H9 (cell line): Measurements from ENCODE around the gene NFASC. TPM values are rescaled to one million over a fixed set of nuclear protein-coding genes. Genes with fewer than 3 reads are reported as not detected.

Experiments
- DNase-seq: peaks from one replicate; pipeline ENCODE4 v3.0.0-alpha.2; 2017
- H2AFZ ChIP-seq: one replicate; pipeline ENCODE4 v1.6.1; 2013; ENCODE audit warnings: mild to moderate bottlenecking, low read length, control low read depth, moderate library complexity
- H2AK5ac ChIP-seq: 2 replicates; pipeline ENCODE4 v1.6.1; 2013; ENCODE audit warnings: low read length, control low read depth, mixed read lengths; ENCODE audit not compliant: insufficient read length
- H2BK120ac ChIP-seq: one replicate; pipeline ENCODE4 v1.6.1; 2013; ENCODE audit warnings: low read depth, mild to moderate bottlenecking, low read length, control low read depth, inconsistent platforms; ENCODE audit not compliant: poor library complexity, severe bottlenecking
- H2BK12ac ChIP-seq: 2 replicates; pipeline ENCODE4 v1.6.1; 2013; ENCODE audit warnings: low read length, control low read depth, mixed read lengths, low read depth; ENCODE audit not compliant: insufficient read length
- H2BK15ac ChIP-seq: 2 replicates; pipeline ENCODE4 v1.6.1; 2013; ENCODE audit warnings: low read depth, low read length, control low read depth
- H2BK20ac ChIP-seq: one replicate; pipeline ENCODE4 v1.6.1; 2013; ENCODE audit warnings: low read depth, mild to moderate bottlenecking, low read length, control low read depth, inconsistent platforms; ENCODE audit not compliant: poor library complexity, severe bottlenecking
- H2BK5ac ChIP-seq: 2 replicates; pipeline ENCODE4 v1.6.1; 2013; ENCODE audit warnings: low read length, control low read depth, mixed read lengths; ENCODE audit not compliant: insufficient read length
- H3K14ac ChIP-seq: 2 replicates; pipeline ENCODE4 v1.6.1; 2013; ENCODE audit warnings: low read length, control low read depth; ENCODE audit not compliant: insufficient read depth
- H3K18ac ChIP-seq: 2 replicates; pipeline ENCODE4 v1.6.1; 2013; ENCODE audit warnings: low read depth, mild to moderate bottlenecking, mixed read lengths, low read length, control low read depth; ENCODE audit not compliant: insufficient read length
- H3K23ac ChIP-seq: 2 replicates; pipeline ENCODE4 v1.6.1; 2013; ENCODE audit warnings: low read length, control low read depth, mixed read lengths, low read depth; ENCODE audit not compliant: insufficient read length
- H3K23me2 ChIP-seq: 2 replicates; pipeline ENCODE4 v1.6.1; 2013; ENCODE audit warnings: low read depth, mild to moderate bottlenecking, mixed read lengths, low read length, control low read depth; ENCODE audit not compliant: insufficient read length, poor library complexity, severe bottlenecking
- H3K27ac ChIP-seq: 2 replicates; pipeline ENCODE4 v1.5.1; 2013; ENCODE audit warnings: low read length, control low read depth, mixed read lengths, low read depth; ENCODE audit not compliant: insufficient read length
- H3K27me3 ChIP-seq: 2 replicates; pipeline ENCODE4 v1.6.1; 2013; ENCODE audit warnings: low read length, control low read depth, inconsistent platforms; ENCODE audit not compliant: insufficient read depth
- H3K4ac ChIP-seq: 2 replicates; pipeline ENCODE4 v1.6.1; 2013; ENCODE audit warnings: low read depth, mild to moderate bottlenecking, control low read depth, inconsistent platforms, low read length, moderate library complexity
- H3K4me1 ChIP-seq: 2 replicates; pipeline ENCODE4 v1.6.1; 2013; ENCODE audit warnings: low read length, control low read depth, inconsistent platforms; ENCODE audit not compliant: insufficient read depth
- H3K4me2 ChIP-seq: 2 replicates; pipeline ENCODE4 v1.6.1; 2013; ENCODE audit warnings: low read length, control low read depth, mixed read lengths; ENCODE audit not compliant: insufficient read length, insufficient read depth
- H3K56ac ChIP-seq: 2 replicates; pipeline ENCODE4 v1.6.1; 2013; ENCODE audit warnings: low read depth, mild to moderate bottlenecking, mixed read lengths, low read length, control low read depth; ENCODE audit not compliant: insufficient read length
- H3K79me1 ChIP-seq: 2 replicates; pipeline ENCODE4 v1.6.1; 2013; ENCODE audit warnings: low read depth, mild to moderate bottlenecking, moderate library complexity, low read length, control low read depth, inconsistent platforms; ENCODE audit not compliant: insufficient read depth, poor library complexity, severe bottlenecking
- H3K79me2 ChIP-seq: 2 replicates; pipeline ENCODE4 v1.6.1; 2013; ENCODE audit warnings: low read length, control low read depth, inconsistent platforms; ENCODE audit not compliant: insufficient read depth
- H3K9ac ChIP-seq: 2 replicates; pipeline ENCODE4 v1.6.1; 2013; ENCODE audit warnings: low read length, control low read depth, mixed read lengths; ENCODE audit not compliant: insufficient read length; ENCODE audit errors: extremely low read depth
- H3K9me3 ChIP-seq: one replicate; pipeline ENCODE4 v1.6.1; 2013; ENCODE audit warnings: low read depth, low read length, inconsistent platforms; ENCODE audit not compliant: control insufficient read depth
- H3T11ph ChIP-seq: one replicate; pipeline ENCODE4 v1.6.1; 2013; ENCODE audit warnings: mild to moderate bottlenecking, low read length, control low read depth, inconsistent platforms
- H4K20me1 ChIP-seq: one replicate; pipeline ENCODE4 v1.6.1; 2013; ENCODE audit not compliant: control insufficient read depth, insufficient read length, insufficient read depth
- H4K5ac ChIP-seq: 2 replicates; pipeline ENCODE4 v1.6.1; 2013; ENCODE audit warnings: low read depth, mild to moderate bottlenecking, mixed read lengths, low read length, control low read depth; ENCODE audit not compliant: insufficient read length
- H4K8ac ChIP-seq: replicated peaks from 2 replicates; pipeline ENCODE4 v1.6.1; 2013; ENCODE audit warnings: low read length, control low read depth, mixed read lengths, low read depth; ENCODE audit not compliant: insufficient read length
- H4K91ac ChIP-seq: 2 replicates; pipeline ENCODE4 v1.6.1; 2013; ENCODE audit warnings: low read depth, mild to moderate bottlenecking, moderate library complexity, mixed read lengths, low read length, control low read depth; ENCODE audit not compliant: insufficient read length
- H3K27ac Mint-ChIP-seq, 3 experiments: 2 replicates in 2 of 3; 3 replicates in 1 of 3; pipeline ENCODE4 v1.8.0; 2020 to 2021; ENCODE audit warnings: mixed read lengths in 3 of 3, mild to moderate bottlenecking in 1 of 3, moderate library complexity in 1 of 3
- H3K27me3 Mint-ChIP-seq: 2 replicates; pipeline ENCODE4 v1.8.0; 2021; ENCODE audit warnings: low read depth, mild to moderate bottlenecking, moderate library complexity, mixed read lengths
- H3K36me3 Mint-ChIP-seq, 3 experiments: 2 replicates in 2 of 3; 3 replicates in 1 of 3; pipeline ENCODE4 v1.8.0; 2020 to 2021; ENCODE audit warnings: low read depth in 3 of 3, mixed read lengths in 3 of 3; ENCODE audit not compliant: insufficient read depth in 1 of 3
- H3K4me1 Mint-ChIP-seq, 2 experiments: 2 replicates each; pipeline ENCODE4 v1.8.0; 2020; ENCODE audit warnings: mixed read lengths in 2 of 2
- H3K4me3 Mint-ChIP-seq, 2 experiments: 2 replicates in 1 of 2; 3 replicates in 1 of 2; pipeline ENCODE4 v1.8.0; 2020 to 2021; ENCODE audit warnings: mild to moderate bottlenecking in 2 of 2, mixed read lengths in 2 of 2, moderate library complexity in 1 of 2
- H3K9me3 Mint-ChIP-seq, 2 experiments: 2 replicates in 1 of 2; 3 replicates in 1 of 2; pipeline ENCODE4 v1.8.0; 2020; ENCODE audit warnings: mild to moderate bottlenecking in 2 of 2, mixed read lengths in 2 of 2, moderate library complexity in 1 of 2
- WGBS: extraction: QIAGEN DNeasy Blood & Tissue Kit; methylation state at CpG from one replicate; pipeline ENCODE4 v1.1.7; 2013; ENCODE audit warnings: missing lambda C conversion rate, low lambda C conversion rate, mixed read lengths; ENCODE audit not compliant: insufficient read length; ENCODE audit errors: extremely low coverage; 5-methylcytosine and 5-hydroxymethylcytosine counted together
- total RNA-seq: library from RNA; stranded (reverse); gene quantifications from 2 replicates; pipeline ENCODE4 v1.2.1, GENCODE V29; 2021
- TF ChIP-seq, protein P1 (sequence below): fragments of 200-600 bp; sonication (generic); conservative IDR thresholded peaks from 3 replicates; pipeline ENCODE4 v1.8.0; 2021; ENCODE audit warnings: antibody characterized with exemption, mild to moderate bottlenecking

The NFASC gene
- total RNA-seq, 1 experiment from 2014 or later = 5.0 TPM

DNA sequence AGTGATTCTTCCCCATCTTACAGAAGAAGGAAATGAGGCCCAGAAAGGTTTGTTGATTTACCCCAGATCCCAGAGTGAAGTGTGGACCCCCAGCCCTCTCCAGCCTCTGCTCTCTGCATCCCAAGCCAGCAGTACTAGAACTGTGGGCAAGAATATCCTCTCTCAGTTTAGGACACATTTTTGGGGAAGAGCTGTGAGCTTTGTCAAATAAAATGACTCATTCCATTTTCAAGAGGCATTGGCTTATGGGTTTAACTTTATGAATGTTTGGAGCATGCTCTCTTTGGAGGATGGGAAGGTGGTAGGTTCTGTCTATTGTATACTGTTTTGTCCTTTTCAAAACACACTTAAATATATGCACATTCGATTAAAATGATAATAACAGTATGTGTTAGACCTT lies 101.8 kb downstream of the NFASC start:
- H3K27ac Mint-ChIP-seq = no peak overlapping the region
- Histone ChIP-seq H2AFZ (no peak overlapping the region), H3K4me1 (no peaks in the 10 kb centered on the region), H2BK5ac (no peak overlapping the region), H3K4me2 (no peak overlapping the region), H2BK12ac (no peak overlapping the region), H3K79me2 (no peaks in the 10 kb centered on the region), H2BK120ac (no peak overlapping the region), H3K4ac (no peak overlapping the region), H3K9ac (no peak overlapping the region), H4K20me1 (no peaks in the 10 kb centered on the region), H4K5ac (no peak overlapping the region), H3T11ph (no peak overlapping the region), H3K18ac (no peak overlapping the region), H3K23ac (no peak overlapping the region), H3K56ac (no peak overlapping the region), H4K8ac (no peak overlapping the region), H2AK5ac (no peak overlapping the region), H3K27me3 (no peaks in the 10 kb centered on the region), H3K9me3 (no peaks in the 10 kb centered on the region), H3K79me1 (no peaks in the 10 kb centered on the region), H3K23me2 (no peaks in the 10 kb centered on the region), H4K91ac (no peak overlapping the region), H3K27ac (no peak overlapping the region), H3K14ac (no peak overlapping the region), H2BK15ac (no peak overlapping the region), H2BK20ac (no peak overlapping the region)
- H3K4me3 Mint-ChIP-seq = no peak overlapping the region
- no peaks in the 10 kb centered on the region for H3K9me3 Mint-ChIP-seq
- TF ChIP-seq, protein P1, sequence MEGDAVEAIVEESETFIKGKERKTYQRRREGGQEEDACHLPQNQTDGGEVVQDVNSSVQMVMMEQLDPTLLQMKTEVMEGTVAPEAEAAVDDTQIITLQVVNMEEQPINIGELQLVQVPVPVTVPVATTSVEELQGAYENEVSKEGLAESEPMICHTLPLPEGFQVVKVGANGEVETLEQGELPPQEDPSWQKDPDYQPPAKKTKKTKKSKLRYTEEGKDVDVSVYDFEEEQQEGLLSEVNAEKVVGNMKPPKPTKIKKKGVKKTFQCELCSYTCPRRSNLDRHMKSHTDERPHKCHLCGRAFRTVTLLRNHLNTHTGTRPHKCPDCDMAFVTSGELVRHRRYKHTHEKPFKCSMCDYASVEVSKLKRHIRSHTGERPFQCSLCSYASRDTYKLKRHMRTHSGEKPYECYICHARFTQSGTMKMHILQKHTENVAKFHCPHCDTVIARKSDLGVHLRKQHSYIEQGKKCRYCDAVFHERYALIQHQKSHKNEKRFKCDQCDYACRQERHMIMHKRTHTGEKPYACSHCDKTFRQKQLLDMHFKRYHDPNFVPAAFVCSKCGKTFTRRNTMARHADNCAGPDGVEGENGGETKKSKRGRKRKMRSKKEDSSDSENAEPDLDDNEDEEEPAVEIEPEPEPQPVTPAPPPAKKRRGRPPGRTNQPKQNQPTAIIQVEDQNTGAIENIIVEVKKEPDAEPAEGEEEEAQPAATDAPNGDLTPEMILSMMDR = no peak
- 0 out of 4 replicates have a peak, but pooled peaks cover 0 to 3% of the 10 kb centered on the region in 2 experiments for H3K4me1 Mint-ChIP-seq
- no peak for DNase-seq
- no peaks in the 10 kb centered on the region for H3K27me3 Mint-ChIP-seq
- H3K36me3 Mint-ChIP-seq = no peaks in the 10 kb centered on the region; a peak in 1 of 7 replicates
- WGBS = no CpG with 5 or more reads among the region's 1 CpG
